Left lobe of liver (tissue), 2 donors: ENCODE data around the gene SIK3. TPM values are rescaled to one million over a fixed set of nuclear protein-coding genes. Genes with fewer than 3 reads are reported as not detected.
A peak's percentile ranks its signal among the peaks of the same experiment; 100 is the strongest.
"Not testable (repeated sequence)": the region's sequence is repeated elsewhere in the genome, so short reads cannot be mapped to it uniquely, and the experiment has no call there.

Experiments used
- ATAC-seq: fragments of 200-7000 bp; cut with Tn5 transposase; one replicate; pipeline ENCODE4 v1.9.1; 2020; ENCODE audit warnings: mild to moderate bottlenecking, moderate library complexity
- DNase-seq: peaks from one replicate; pipeline ENCODE4 v3.0.0-alpha.2; 2020; ENCODE audit warnings: low spot score
- total RNA-seq: library from RNA; stranded (reverse); gene quantifications from one replicate; pipeline ENCODE4 v1.2.1, GENCODE V29; 2021
- donor health status: DM: no; HTN: no; CAD: no; lungs with moderate emphysema.
- donor health status: DM: no; HTN: yes; CAD: no.

SIK3 gene
- total RNA-seq, 1 donor from 2014 or later = 27.1 TPM

DNA sequence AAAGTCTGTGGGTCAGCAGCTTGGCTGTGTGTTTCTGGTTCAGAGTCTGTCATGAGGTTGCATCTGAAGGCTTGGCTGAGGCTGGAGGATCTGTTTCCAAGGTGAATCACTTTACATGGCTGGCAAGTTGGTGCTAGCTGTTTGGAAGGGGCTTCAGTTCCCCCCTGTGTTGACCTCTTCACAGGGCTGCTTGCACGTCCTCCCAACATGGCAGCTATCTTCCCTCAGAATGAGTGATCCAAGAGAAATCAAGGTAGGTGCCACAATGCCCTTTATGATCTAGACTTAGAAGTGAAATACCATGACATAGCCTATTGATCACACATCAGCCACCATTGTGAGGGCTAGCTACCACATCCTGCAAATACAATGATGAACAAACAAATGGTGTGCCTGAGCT is 285.1 kb downstream of the SIK3 start:
- no peak for DNase-seq

GRCh38 chr11:116812109-116812508 is 286.1 kb downstream of the SIK3 start:
- ATAC-seq = no peak
- no peak for DNase-seq

More for the DNA sequence above, 285.1 kb downstream of the SIK3 start:
- no peak for ATAC-seq

DNA sequence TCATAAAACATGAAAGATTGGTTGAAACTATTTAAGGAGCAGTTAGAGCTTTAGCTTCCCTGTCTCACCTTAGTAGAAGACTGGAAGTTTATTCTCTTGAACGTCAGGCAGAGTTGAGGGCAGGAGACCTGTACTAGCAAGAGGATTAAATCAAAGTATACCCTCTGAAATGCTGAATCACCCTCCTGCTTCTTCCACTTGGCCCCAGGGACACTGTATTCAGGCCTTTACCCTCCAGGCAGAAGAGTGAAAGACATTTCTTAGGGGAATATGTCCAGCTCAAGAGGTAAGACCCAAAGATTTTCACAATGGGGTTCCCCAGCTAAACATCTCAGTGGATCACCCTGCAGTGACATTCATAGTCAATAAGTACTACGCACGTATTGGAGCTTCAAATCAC is 287.0 kb downstream of the SIK3 start:
- ATAC-seq (no peak), DNase-seq (no peak)

GRCh38 chr11:116808262-116809175 is 289.7 kb downstream of the SIK3 start:
- DNase-seq (peak; percentile 96), ATAC-seq (peak; percentile 81)

- no peak for DNase-seq
- ATAC-seq = no peak
Measured at GRCh38 chr11:116807601-116808261, 290.5 kb downstream of the SIK3 start.

DNA sequence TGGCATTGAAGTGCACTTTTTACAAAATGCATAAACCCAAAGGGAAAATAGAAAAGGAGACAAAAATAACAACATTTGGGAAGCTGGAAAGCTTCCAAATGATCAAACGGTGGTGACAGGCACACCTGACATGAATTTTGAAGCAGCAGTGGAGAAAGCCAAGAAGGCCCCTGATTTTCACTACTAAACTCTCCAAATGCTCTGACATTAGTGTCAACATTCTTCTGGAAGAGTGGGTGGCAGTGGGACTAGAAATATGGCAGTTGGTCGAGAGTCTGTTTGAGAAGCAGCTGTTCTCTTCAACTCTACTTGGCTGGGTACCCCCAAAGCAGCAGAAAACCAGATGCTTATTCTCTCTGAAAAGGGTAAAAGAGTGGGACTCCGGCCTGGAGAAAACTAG is 294.2 kb downstream of the SIK3 start:
- no peak for ATAC-seq

DNA sequence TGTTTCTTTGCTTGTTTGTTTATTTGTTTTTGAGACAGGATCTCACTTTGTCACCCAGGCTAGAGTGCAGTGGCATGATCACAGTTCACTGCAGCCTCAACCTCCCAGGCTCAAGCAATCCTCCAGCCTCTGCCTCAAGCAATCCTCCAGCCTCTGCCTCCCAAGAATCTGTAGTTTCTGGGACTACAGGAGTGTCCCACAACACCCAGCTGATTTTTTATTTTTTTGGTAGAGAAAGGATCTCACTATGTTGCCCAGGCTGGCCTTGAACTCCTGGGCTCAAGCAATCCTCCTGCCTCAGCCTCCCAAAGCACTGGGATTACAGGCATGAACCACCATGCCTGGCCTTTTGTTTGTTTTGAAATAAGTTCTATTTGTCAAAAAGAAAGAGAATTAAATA is 296.6 kb downstream of the SIK3 start:
- ATAC-seq = not testable (repeated sequence)

More for the DNA sequence above, 294.2 kb downstream of the SIK3 start:
- DNase-seq = no peak

GRCh38 chr11:116800610-116801009 is 297.6 kb downstream of the SIK3 start:
- no peak for ATAC-seq
- no peak for DNase-seq

More for the DNA sequence above, 296.6 kb downstream of the SIK3 start:
- not testable (repeated sequence) for DNase-seq

GRCh38 chr11:116798368-116798767 is 299.9 kb downstream of the SIK3 start:
- ATAC-seq (no peak), DNase-seq (no peak)

DNA sequence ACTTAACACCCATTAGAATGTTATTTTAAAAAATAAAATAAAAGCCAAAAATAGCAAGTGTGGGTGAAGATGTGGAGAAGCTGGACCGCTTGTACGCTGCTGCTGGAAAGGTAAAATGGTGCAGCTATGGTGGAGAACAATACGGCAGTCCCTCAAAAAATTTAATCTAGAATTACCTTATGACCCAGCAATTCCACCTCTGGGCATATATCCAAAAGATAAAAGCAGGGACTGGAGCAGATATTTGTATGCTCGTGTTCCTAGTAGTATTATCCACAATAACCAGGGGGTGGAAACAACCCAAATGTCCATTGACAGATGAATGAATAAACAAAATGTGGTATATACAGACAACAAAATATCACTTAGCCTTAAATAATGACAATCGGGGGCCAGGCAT is 300.4 kb downstream of the SIK3 start:
- DNase-seq (no peak), ATAC-seq (peak; percentile 76)

DNA sequence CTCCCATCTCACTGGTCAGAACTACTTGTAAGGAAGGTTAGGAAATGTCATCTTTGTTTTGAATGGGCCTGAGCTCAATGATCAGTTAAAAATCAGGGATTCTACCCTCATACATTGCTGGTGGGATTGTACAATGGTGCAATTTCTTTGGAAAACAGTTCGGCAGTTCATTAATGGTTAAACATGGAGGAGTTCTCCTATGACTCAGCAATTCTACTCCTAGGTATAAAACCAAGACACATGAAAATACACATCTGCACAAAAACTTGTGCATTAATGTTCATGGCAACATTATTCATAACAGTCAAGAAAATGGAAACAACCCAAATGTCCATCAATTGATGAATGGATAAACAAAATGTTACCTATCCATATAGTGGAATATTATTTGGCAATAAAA is 301.7 kb downstream of the SIK3 start:
- ATAC-seq (no peak), DNase-seq (no peak)

- DNase-seq (no peak), ATAC-seq (no peak)
Measured at GRCh38 chr11:116794851-116795250, 303.4 kb downstream of the SIK3 start.

GRCh38 chr11:116793772-116794097 is 304.5 kb downstream of the SIK3 start:
- DNase-seq = no peak
- ATAC-seq = no peak

Other genes with a start within 250 kb of the SIK3 start
- gene PAFAH1B2, start 45.9 kb upstream of the SIK3 start, total RNA-seq = 23.5 TPM
- gene SIDT2, start 80.3 kb upstream of the SIK3 start, total RNA-seq = 56.6 TPM
- 67.3 TPM for gene TAGLN, start 100.9 kb upstream of the SIK3 start, total RNA-seq
- 26.5 TPM for gene PCSK7, start 133.6 kb upstream of the SIK3 start, total RNA-seq
- gene RNF214, start 134.2 kb upstream of the SIK3 start, total RNA-seq = 10.7 TPM
- gene BACE1-AS, start 192.9 kb upstream of the SIK3 start, total RNA-seq = 1.5 TPM
- gene BACE1, start 217.8 kb upstream of the SIK3 start, total RNA-seq = 38.7 TPM
- 11.7 TPM for gene CEP164, start 229.4 kb upstream of the SIK3 start, total RNA-seq